ENCODE data around the gene SPTBN2.

- TF ChIP-seq CTCF (conservative IDR thresholded peaks at IDR 0.05), result no peak
- no peak for TF ChIP-seq EZH2 (IDR thresholded peaks at IDR 0.05; ENCODE audit: low read depth)
These were observed 20.3 kb downstream of the SPTBN2 start for GRCh38 chr11:66708701-66709100.

All from PC-9 (cell line).